Measurements from ENCODE around the gene IFNGR2. TPM values are rescaled to one million over a fixed set of nuclear protein-coding genes. Genes with fewer than 3 reads are reported as not detected.

Gene IFNGR2
- total and polyA plus RNA-seq, 2 donors (not counting 3 experiments of a cell fraction or from before 2014, with no cell fraction given): 44.2 to 46.1 TPM

GRCh38 chr21:33388188-33388587, 15.0 kb upstream of the IFNGR2 start:
- Histone ChIP-seq H3K4me3 (replicated peaks in 1 of 3; ENCODE audit: insufficient read depth in 1 of 3, low read depth in 1 of 3, low read length in 3 of 3) (no peak overlapping the region), H4K20me1 (replicated peaks; ENCODE audit: control insufficient read depth, extremely low read depth, insufficient read depth, low read length) (no peaks in the 10 kb centered on the region), H3K9ac (replicated peaks; ENCODE audit: extremely low read depth, insufficient read depth, low read length) (no peak overlapping the region), H3K36me3 (ENCODE audit: control insufficient read depth in 2 of 2, extremely low read depth in 1 of 2, insufficient read depth in 2 of 2, low read length in 2 of 2) (no peaks in the 10 kb centered on the region), H3K27ac (ENCODE audit: insufficient read depth, low read depth, low read length) (no peak overlapping the region), H3K79me2 (ENCODE audit: control insufficient read depth, insufficient read depth, low read length) (no peaks in the 10 kb centered on the region), H3K4me2 (ENCODE audit: insufficient read depth, low read length) (no peak overlapping the region), H3K27me3 (ENCODE audit: control insufficient read depth in 2 of 2, insufficient read depth in 2 of 2, low read length in 2 of 2) (no peaks in the 10 kb centered on the region), H3K4me1 (ENCODE audit: control insufficient read depth, extremely low read depth, insufficient read depth, low read length) (peaks cover 5% of the 10 kb centered on the region), H3K9me3 (replicated peaks; ENCODE audit: control insufficient read depth, insufficient read depth, low read length) (no peaks in the 10 kb centered on the region), H2AFZ (ENCODE audit: low read depth, low read length) (no peak overlapping the region), H3K9me1 (replicated peaks; ENCODE audit: control insufficient read depth, extremely low read depth, insufficient read depth, low read length) (no peaks in the 10 kb centered on the region)
- FAIRE-seq (no peak), DNase-seq (ENCODE audit: low read depth, low spot score) (no peak)
- TF ChIP-seq GATA2 (IDR thresholded peaks at IDR 0.05; ENCODE audit: insufficient read depth, insufficient read length, low read depth, low read length) (no peak), JUN (IDR thresholded peaks at IDR 0.05; ENCODE audit: borderline replicate concordance, insufficient read depth, insufficient read length, low read depth) (no peak), CTCF (IDR thresholded peaks at IDR 0.05; ENCODE audit: extremely low read depth in 1 of 2, insufficient read depth in 1 of 2, low read depth in 1 of 2, low read length in 2 of 2) (no peak), MYC (IDR thresholded peaks at IDR 0.05; ENCODE audit: low read depth, low read length) (no peak), MAX (IDR thresholded peaks at IDR 0.05; ENCODE audit: insufficient read depth, insufficient read length) (no peak), POLR2A (IDR thresholded peaks at IDR 0.05; ENCODE audit: low read depth, low read length) (no peak), POLR2AphosphoS5 (IDR thresholded peaks at IDR 0.05; ENCODE audit: insufficient read depth, low read depth, low read length) (no peak), EZH2 (IDR thresholded peaks at IDR 0.05; ENCODE audit: borderline replicate concordance, low read depth, low read length, severe bottlenecking) (no peak), FOS (IDR thresholded peaks at IDR 0.05; ENCODE audit: borderline replicate concordance, insufficient read depth, low read length) (no peak)
- ChIA-PET CTCF (interaction anchor here (1.4 to 1.9 kb wide), 2 partner anchors 27 to 191 kb away, joined by 4 to 6 read pairs; no protein-coding TSS in a partner anchor), POLR2A (no interaction called here)
- dilution Hi-C loops (cut with MboI; ENCODE audit: extremely low pct_ligation_motif_present, low sequenced_read_pairs): no loop called here
- no TSS peak for BruUV-seq (replicated peaks)
- intact Hi-C loops (cut with micrococcal nuclease): no loop called here

All from endothelial cell of umbilical vein (primary cell).